Mesendoderm (in vitro differentiated cells): Measurements from ENCODE around the gene PPP6R3.

Experiments
- DNase-seq: peaks from one replicate; pipeline ENCODE4 v3.0.0; 2013
- H2AK5ac ChIP-seq: 2 replicates; pipeline ENCODE4 v1.6.1; 2013; ENCODE audit warnings: low read length, inconsistent platforms
- H2BK120ac ChIP-seq: 2 replicates; pipeline ENCODE4 v1.6.1; 2013; ENCODE audit warnings: low read depth, mild to moderate bottlenecking, low read length, moderate library complexity, mixed read lengths
- H2BK15ac ChIP-seq: replicated peaks from 2 replicates; pipeline ENCODE4 v1.6.1; 2013; ENCODE audit warnings: low read depth, mild to moderate bottlenecking, moderate library complexity
- H2BK5ac ChIP-seq: 2 replicates; pipeline ENCODE4 v1.6.1; 2013; ENCODE audit warnings: low read length, inconsistent platforms
- H3K18ac ChIP-seq: 2 replicates; pipeline ENCODE4 v1.6.1; 2013; ENCODE audit warnings: mild to moderate bottlenecking, low read length, mixed read lengths
- H3K23ac ChIP-seq: one replicate; pipeline ENCODE4 v1.6.1; 2013; ENCODE audit warnings: low read length
- H3K27ac ChIP-seq: 2 replicates; pipeline ENCODE4 v1.5.1; 2013; ENCODE audit warnings: low read depth, mild to moderate bottlenecking, inconsistent platforms, low read length, moderate library complexity
- H3K27me3 ChIP-seq: 2 replicates; pipeline ENCODE4 v1.6.1; 2013; ENCODE audit warnings: low read length, control low read depth, mild to moderate bottlenecking, inconsistent platforms; ENCODE audit not compliant: insufficient read depth, poor library complexity
- H3K36me3 ChIP-seq: 2 replicates; pipeline ENCODE4 v1.6.1; 2013; ENCODE audit warnings: low read length, inconsistent platforms; ENCODE audit not compliant: control insufficient read depth, insufficient read depth
- H3K4ac ChIP-seq: one replicate; pipeline ENCODE4 v1.6.1; 2013; ENCODE audit warnings: low read depth, mild to moderate bottlenecking, low read length, moderate library complexity
- H3K4me1 ChIP-seq: 2 replicates; pipeline ENCODE4 v1.6.1; 2013; ENCODE audit warnings: low read depth, low read length, inconsistent platforms; ENCODE audit not compliant: control insufficient read depth
- H3K4me2 ChIP-seq: 2 replicates; pipeline ENCODE4 v1.6.1; 2013; ENCODE audit warnings: low read length
- H3K4me3 ChIP-seq: 2 replicates; pipeline ENCODE4 v1.5.1; 2013; ENCODE audit warnings: mild to moderate bottlenecking, low read length
- H3K56ac ChIP-seq: one replicate; pipeline ENCODE4 v1.6.1; 2013; ENCODE audit warnings: low read length
- H3K79me1 ChIP-seq: 2 replicates; pipeline ENCODE4 v1.6.1; 2013; ENCODE audit warnings: low read length, inconsistent platforms
- H3K79me2 ChIP-seq: 2 replicates; pipeline ENCODE4 v1.6.1; 2013; ENCODE audit warnings: mild to moderate bottlenecking, low read length; ENCODE audit not compliant: control insufficient read depth, insufficient read depth
- H3K9ac ChIP-seq: 2 replicates; pipeline ENCODE4 v1.6.1; 2013; ENCODE audit warnings: low read length, inconsistent platforms
- H4K5ac ChIP-seq: one replicate; pipeline ENCODE4 v1.6.1; 2013; ENCODE audit warnings: low read length
- H4K8ac ChIP-seq: one replicate; pipeline ENCODE4 v1.6.1; 2013; ENCODE audit warnings: low read depth, mild to moderate bottlenecking, control low read depth, low read length, moderate library complexity
- WGBS: extraction: QIAGEN DNeasy Blood & Tissue Kit; methylation state at CpG from one replicate; pipeline ENCODE4 v1.1.7; 2013; ENCODE audit warnings: low lambda C conversion rate, missing lambda C conversion rate; ENCODE audit not compliant: insufficient coverage; ENCODE audit errors: extremely low coverage; 5-methylcytosine and 5-hydroxymethylcytosine counted together

Gene PPP6R3

DNA sequence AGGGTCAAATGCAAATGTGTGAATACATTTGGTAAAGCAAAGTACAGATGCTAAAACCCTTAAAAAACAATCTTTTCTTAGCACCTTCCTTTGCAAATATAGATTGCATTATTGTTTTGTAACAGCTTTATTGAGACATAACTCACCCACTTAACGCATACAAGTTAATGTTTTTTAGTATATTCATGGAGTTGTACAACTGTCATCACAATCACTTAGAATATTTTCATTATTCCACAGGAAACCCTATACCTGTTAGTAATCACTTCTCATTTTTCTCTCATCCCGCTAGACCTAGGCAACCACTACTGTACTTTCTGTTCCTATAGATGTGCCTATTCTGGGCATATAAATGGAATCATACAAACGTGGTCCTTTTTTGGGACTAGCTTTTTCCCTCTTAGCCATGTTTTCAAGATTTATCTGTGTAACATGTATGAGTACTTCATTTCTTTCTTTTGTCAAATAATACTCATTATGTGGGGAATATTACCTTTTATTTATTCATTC is 34.7 kb downstream of the PPP6R3 start:
- no peak overlapping the region for H3K9ac ChIP-seq
- no peak overlapping the region for H2AK5ac ChIP-seq
- no peak overlapping the region for H3K27ac ChIP-seq
- no peak overlapping the region for H2BK15ac ChIP-seq
- no peak overlapping the region for H2BK5ac ChIP-seq
- no peak overlapping the region for H3K4me2 ChIP-seq
- no peaks in the 10 kb centered on the region for H3K27me3 ChIP-seq
- no peak overlapping the region for H3K4ac ChIP-seq
- no peak overlapping the region for H4K5ac ChIP-seq
- H3K18ac ChIP-seq = no peak overlapping the region
- H3K56ac ChIP-seq = no peak overlapping the region
- DNase-seq = no peak
- no peaks in the 10 kb centered on the region for H3K36me3 ChIP-seq
- no peak overlapping the region for H4K8ac ChIP-seq
- peaks cover 10% of the 10 kb centered on the region for H3K4me1 ChIP-seq
- no peak overlapping the region for H2BK120ac ChIP-seq
- no CpG with 5 or more reads among the region's 3 CpGs for WGBS
- peaks cover 9% of the 10 kb centered on the region for H3K79me1 ChIP-seq
- H3K4me3 ChIP-seq = no peak overlapping the region
- peaks cover 84% of the 10 kb centered on the region for H3K79me2 ChIP-seq
- no peak overlapping the region for H3K23ac ChIP-seq

DNA sequence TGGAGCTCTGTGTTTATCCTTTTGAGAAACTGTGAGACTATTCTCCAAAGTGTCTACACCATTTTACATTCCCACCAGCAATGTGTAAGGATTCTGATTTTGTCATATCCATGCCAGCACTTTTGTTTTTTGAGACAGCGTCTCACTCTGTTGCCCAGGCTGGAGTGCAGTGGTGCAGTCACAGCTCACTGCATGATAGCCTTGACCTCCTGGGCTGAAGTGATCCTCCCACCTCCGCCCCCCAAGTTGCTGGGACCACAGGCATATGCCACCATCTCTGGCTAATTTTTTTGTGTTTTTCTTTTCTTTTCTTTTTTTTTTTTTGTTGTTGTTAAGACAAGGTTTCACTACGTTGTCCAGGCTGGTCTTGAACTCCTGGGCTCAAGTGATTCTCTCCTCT is 35.3 kb downstream of the PPP6R3 start:
- Histone ChIP-seq H4K5ac (no peak overlapping the region), H3K23ac (no peak overlapping the region), H3K4me2 (no peak overlapping the region), H2AK5ac (no peak overlapping the region), H2BK120ac (no peak overlapping the region), H3K18ac (no peak overlapping the region), H3K79me1 (peaks cover 10% of the 10 kb centered on the region), H3K36me3 (no peaks in the 10 kb centered on the region), H3K4me3 (no peak overlapping the region), H3K4ac (no peak overlapping the region), H3K56ac (no peak overlapping the region), H3K4me1 (peaks cover 11% of the 10 kb centered on the region), H2BK5ac (no peak overlapping the region), H2BK15ac (no peak overlapping the region), H4K8ac (no peak overlapping the region), H3K27me3 (no peaks in the 10 kb centered on the region), H3K9ac (no peak overlapping the region), H3K79me2 (peaks cover 84% of the 10 kb centered on the region), H3K27ac (no peak overlapping the region)
- no peak for DNase-seq
- no CpG with 5 or more reads among the region's 3 CpGs for WGBS

DNA sequence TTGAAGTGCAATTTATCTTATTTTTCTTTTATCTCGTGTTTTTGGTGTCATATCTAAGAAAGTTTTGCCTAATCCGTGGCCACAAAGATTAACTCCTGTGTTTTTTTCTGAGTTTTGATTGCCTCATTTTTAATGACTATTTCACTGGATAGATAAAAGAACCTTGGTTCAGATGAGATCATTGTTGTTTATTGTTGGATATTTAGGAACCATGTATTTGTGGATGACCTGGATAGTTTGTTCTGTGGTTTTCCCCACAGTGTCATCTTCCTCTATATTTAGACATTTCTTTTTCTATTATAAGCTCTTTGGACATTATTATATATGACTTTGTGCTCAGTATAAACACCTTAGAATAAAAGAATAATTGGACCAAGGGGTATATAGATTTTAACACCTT is 37.2 kb downstream of the PPP6R3 start:
- no peak overlapping the region for H2BK120ac ChIP-seq
- H3K79me1 ChIP-seq = peaks cover 10% of the 10 kb centered on the region
- DNase-seq = no peak
- no peak overlapping the region for H3K18ac ChIP-seq
- no peak overlapping the region for H2BK15ac ChIP-seq
- whole genome bisulfite sequencing = no CpG with 5 or more reads among the region's 2 CpGs
- no peak overlapping the region for H3K4ac ChIP-seq
- no peak overlapping the region for H3K23ac ChIP-seq
- H3K9ac ChIP-seq = no peak overlapping the region
- H2BK5ac ChIP-seq = no peak overlapping the region
- no peak overlapping the region for H3K56ac ChIP-seq
- no peak overlapping the region for H3K27ac ChIP-seq
- H3K79me2 ChIP-seq = peaks cover 82% of the 10 kb centered on the region
- no peak overlapping the region for H4K5ac ChIP-seq
- H3K27me3 ChIP-seq = no peaks in the 10 kb centered on the region
- H4K8ac ChIP-seq = no peak overlapping the region
- no peak overlapping the region for H3K4me3 ChIP-seq
- peaks cover 12% of the 10 kb centered on the region for H3K4me1 ChIP-seq
- no peak overlapping the region for H3K4me2 ChIP-seq
- H3K36me3 ChIP-seq = no peaks in the 10 kb centered on the region
- no peak overlapping the region for H2AK5ac ChIP-seq

DNA sequence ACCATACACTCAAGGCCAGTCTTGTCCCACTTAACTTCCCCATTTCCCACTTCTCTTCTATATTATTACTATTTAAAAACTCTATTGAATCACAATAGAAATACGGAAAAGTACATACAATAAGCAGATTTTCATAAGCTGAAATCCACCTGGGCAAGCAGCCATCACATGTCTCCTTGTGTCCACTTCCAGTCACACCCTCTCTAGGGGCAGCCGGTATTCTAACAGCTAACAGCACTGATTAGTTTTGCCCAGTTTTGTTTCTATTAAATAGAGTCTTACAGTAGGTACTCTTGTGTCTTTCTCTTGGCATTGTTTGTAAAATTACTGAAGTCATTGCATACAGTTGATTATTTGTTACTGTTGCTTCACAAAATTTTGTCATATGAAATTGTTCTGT is 37.8 kb downstream of the PPP6R3 start:
- no peak overlapping the region for H3K4ac ChIP-seq
- no peak overlapping the region for H3K23ac ChIP-seq
- H4K8ac ChIP-seq = no peak overlapping the region
- DNase-seq = no peak
- H3K79me1 ChIP-seq = peaks cover 10% of the 10 kb centered on the region
- H2BK120ac ChIP-seq = no peak overlapping the region
- no peaks in the 10 kb centered on the region for H3K27me3 ChIP-seq
- H3K27ac ChIP-seq = no peak overlapping the region
- H2BK5ac ChIP-seq = no peak overlapping the region
- 100% methylated on average over 1 of the region's 2 CpGs for WGBS
- H3K9ac ChIP-seq = no peak overlapping the region
- peaks cover 11% of the 10 kb centered on the region for H3K4me1 ChIP-seq
- no peak overlapping the region for H4K5ac ChIP-seq
- no peaks in the 10 kb centered on the region for H3K36me3 ChIP-seq
- H2BK15ac ChIP-seq = no peak overlapping the region
- H3K79me2 ChIP-seq = peaks cover 82% of the 10 kb centered on the region
- no peak overlapping the region for H3K4me3 ChIP-seq
- no peak overlapping the region for H3K18ac ChIP-seq
- no peak overlapping the region for H3K56ac ChIP-seq
- H2AK5ac ChIP-seq = no peak overlapping the region
- H3K4me2 ChIP-seq = no peak overlapping the region

DNA sequence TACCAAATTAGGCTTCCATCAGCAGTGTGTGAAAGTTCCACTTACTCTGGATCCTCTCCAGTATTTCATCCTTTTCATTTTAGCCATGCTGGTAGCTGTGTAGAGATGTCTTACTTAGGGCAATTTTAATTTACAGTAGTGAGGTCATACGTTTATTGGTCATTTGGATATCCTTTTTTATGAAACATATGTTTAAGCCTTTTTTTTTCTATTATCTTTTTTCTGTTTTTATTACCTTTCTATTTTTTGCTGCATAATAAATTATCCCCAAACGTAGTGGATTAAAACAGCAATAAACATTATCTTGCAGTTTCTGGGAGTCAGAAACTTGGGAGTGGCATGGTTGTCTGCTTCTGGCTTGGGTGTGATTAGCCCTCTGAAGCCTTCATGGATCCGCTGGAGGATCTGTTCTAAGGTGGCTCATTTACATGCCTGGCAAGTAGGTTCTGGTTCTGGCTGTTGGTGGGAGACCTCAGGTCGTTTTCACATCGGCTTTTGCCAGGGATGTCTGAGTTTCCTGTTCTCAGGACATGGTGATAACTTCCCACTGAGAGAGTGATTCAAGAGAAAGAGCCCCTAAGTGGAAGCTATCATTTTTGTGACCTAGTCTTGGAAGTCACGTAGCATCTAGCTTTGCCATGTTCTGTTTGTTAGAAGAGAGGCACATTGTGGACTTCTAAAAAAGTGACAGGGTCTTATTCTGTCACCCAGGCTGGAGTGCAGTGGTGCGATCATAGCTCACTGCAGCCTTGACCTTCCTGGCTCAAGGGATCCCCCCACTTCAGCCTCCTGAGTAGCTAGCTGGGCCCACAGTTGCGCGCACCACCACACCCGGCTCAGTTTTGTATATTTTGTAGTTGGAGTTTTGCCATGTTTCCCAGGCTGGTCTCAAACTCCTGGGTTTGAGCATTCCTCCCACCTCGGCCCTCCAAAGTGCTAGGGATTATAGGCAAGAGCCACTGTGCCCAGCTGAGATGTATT is 38.6 kb downstream of the PPP6R3 start:
- Histone ChIP-seq H3K79me1 (peaks cover 13% of the 10 kb centered on the region), H4K8ac (no peak overlapping the region), H3K4ac (no peak overlapping the region), H3K27ac (no peak overlapping the region), H3K79me2 (peaks cover 83% of the 10 kb centered on the region), H2BK120ac (no peak overlapping the region), H2BK15ac (no peak overlapping the region), H3K18ac (peak overlapping the region; percentile 60), H3K9ac (no peak overlapping the region), H3K27me3 (no peaks in the 10 kb centered on the region), H3K4me1 (peaks cover 12% of the 10 kb centered on the region), H2BK5ac (no peak overlapping the region), H3K4me3 (no peak overlapping the region), H3K36me3 (no peaks in the 10 kb centered on the region), H3K23ac (no peak overlapping the region), H3K56ac (peak overlapping the region; percentile 20), H2AK5ac (no peak overlapping the region), H4K5ac (no peak overlapping the region), H3K4me2 (no peak overlapping the region)
- DNase-seq = peak; percentile 86
- WGBS = no CpG with 5 or more reads among the region's 11 CpGs
